GM23338 (cell line): Measurements from ENCODE around the gene EPHA8.

Experiments used
- EZH2 ChIP-seq: fragments of 200-600 bp; sonication (generic); IDR thresholded peaks from one replicate; pipeline ENCODE4 v1.8.0; 2017; ENCODE audit warnings: antibody characterized with exemption, mild to moderate bottlenecking, low read depth; ENCODE audit not compliant: unreplicated experiment
- EZH2phosphoT487 ChIP-seq: fragments of 200-600 bp; sonication (generic); IDR thresholded peaks from one replicate; pipeline ENCODE4 v1.8.1; 2018; ENCODE audit warnings: antibody characterized with exemption; ENCODE audit not compliant: unreplicated experiment
- POLR2AphosphoS5 ChIP-seq: IDR thresholded peaks from 2 replicates; pipeline ENCODE4 v1.6.1; 2016; ENCODE audit warnings: antibody characterized with exemption, low read depth
- TF ChIP-seq, protein P1 (sequence below), 2 experiments: fragments of 200-600 bp in 1 of 2; sonication (generic) in 1 of 2; conservative IDR thresholded peaks; 2 replicates each; pipeline versions ENCODE4 v1.5.1 to v1.6.1; 2016 to 2017; ENCODE audit warnings: antibody characterized with exemption in 2 of 2, low read depth in 2 of 2, mild to moderate bottlenecking in 2 of 2, moderate library complexity in 1 of 2
- TF ChIP-seq, protein P2 (sequence below): IDR thresholded peaks from one replicate; pipeline ENCODE4 v1.6.1; 2018; ENCODE audit warnings: antibody characterized with exemption; ENCODE audit not compliant: unreplicated experiment
- TF ChIP-seq, protein P3 (sequence below): IDR thresholded peaks from 2 replicates; pipeline ENCODE4 v1.6.1; 2016; ENCODE audit warnings: antibody characterized with exemption

DNA sequence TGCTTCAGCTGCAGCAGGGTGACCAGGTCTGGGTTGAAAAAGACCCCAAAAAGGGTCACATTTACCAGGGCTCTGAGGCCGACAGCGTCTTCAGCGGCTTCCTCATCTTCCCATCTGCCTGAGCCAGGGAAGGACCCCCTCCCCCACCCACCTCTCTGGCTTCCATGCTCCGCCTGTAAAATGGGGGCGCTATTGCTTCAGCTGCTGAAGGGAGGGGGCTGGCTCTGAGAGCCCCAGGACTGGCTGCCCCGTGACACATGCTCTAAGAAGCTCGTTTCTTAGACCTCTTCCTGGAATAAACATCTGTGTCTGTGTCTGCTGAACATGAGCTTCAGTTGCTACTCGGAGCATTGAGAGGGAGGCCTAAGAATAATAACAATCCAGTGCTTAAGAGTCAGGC is 76.0 kb downstream of the EPHA8 start:
- no peak for TF ChIP-seq EZH2phosphoT487
- TF ChIP-seq, protein P1, sequence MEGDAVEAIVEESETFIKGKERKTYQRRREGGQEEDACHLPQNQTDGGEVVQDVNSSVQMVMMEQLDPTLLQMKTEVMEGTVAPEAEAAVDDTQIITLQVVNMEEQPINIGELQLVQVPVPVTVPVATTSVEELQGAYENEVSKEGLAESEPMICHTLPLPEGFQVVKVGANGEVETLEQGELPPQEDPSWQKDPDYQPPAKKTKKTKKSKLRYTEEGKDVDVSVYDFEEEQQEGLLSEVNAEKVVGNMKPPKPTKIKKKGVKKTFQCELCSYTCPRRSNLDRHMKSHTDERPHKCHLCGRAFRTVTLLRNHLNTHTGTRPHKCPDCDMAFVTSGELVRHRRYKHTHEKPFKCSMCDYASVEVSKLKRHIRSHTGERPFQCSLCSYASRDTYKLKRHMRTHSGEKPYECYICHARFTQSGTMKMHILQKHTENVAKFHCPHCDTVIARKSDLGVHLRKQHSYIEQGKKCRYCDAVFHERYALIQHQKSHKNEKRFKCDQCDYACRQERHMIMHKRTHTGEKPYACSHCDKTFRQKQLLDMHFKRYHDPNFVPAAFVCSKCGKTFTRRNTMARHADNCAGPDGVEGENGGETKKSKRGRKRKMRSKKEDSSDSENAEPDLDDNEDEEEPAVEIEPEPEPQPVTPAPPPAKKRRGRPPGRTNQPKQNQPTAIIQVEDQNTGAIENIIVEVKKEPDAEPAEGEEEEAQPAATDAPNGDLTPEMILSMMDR (conservative IDR thresholded peaks at IDR 0.05; ENCODE audit: low read depth in 2 of 2), result peak; percentile 56 to 75
- TF ChIP-seq, protein P2, sequence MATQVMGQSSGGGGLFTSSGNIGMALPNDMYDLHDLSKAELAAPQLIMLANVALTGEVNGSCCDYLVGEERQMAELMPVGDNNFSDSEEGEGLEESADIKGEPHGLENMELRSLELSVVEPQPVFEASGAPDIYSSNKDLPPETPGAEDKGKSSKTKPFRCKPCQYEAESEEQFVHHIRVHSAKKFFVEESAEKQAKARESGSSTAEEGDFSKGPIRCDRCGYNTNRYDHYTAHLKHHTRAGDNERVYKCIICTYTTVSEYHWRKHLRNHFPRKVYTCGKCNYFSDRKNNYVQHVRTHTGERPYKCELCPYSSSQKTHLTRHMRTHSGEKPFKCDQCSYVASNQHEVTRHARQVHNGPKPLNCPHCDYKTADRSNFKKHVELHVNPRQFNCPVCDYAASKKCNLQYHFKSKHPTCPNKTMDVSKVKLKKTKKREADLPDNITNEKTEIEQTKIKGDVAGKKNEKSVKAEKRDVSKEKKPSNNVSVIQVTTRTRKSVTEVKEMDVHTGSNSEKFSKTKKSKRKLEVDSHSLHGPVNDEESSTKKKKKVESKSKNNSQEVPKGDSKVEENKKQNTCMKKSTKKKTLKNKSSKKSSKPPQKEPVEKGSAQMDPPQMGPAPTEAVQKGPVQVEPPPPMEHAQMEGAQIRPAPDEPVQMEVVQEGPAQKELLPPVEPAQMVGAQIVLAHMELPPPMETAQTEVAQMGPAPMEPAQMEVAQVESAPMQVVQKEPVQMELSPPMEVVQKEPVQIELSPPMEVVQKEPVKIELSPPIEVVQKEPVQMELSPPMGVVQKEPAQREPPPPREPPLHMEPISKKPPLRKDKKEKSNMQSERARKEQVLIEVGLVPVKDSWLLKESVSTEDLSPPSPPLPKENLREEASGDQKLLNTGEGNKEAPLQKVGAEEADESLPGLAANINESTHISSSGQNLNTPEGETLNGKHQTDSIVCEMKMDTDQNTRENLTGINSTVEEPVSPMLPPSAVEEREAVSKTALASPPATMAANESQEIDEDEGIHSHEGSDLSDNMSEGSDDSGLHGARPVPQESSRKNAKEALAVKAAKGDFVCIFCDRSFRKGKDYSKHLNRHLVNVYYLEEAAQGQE, result no peak
- TF ChIP-seq POLR2AphosphoS5, result no peak
- no peak for TF ChIP-seq EZH2
- TF ChIP-seq, protein P3, sequence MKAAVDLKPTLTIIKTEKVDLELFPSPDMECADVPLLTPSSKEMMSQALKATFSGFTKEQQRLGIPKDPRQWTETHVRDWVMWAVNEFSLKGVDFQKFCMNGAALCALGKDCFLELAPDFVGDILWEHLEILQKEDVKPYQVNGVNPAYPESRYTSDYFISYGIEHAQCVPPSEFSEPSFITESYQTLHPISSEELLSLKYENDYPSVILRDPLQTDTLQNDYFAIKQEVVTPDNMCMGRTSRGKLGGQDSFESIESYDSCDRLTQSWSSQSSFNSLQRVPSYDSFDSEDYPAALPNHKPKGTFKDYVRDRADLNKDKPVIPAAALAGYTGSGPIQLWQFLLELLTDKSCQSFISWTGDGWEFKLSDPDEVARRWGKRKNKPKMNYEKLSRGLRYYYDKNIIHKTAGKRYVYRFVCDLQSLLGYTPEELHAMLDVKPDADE, result no peak
